Adrenal gland (tissue), 12 donors: ENCODE measurements around the gene GRIP1. TPM values are rescaled to one million over a fixed set of nuclear protein-coding genes. Genes with fewer than 3 reads are reported as not detected.

Source experiments
- DNase-seq, 7 donors: peaks; one replicate each; pipeline ENCODE4 v3.0.0-alpha.2; 2019 to 2020
- H3K27ac ChIP-seq, 5 donors: fragments of 200-600 bp; sonication (generic) in 4 of 5; 1 replicate in 3 of 5; 2 replicates in 2 of 5; pipeline versions ENCODE4 v1.5.1 to v1.8.0; 2016 to 2020; ENCODE audit warnings: mild to moderate bottlenecking in 1 of 5
- H3K27me3 ChIP-seq: fragments of 200-600 bp; 2 replicates; pipeline ENCODE4 v1.8.0; 2021
- H3K36me3 ChIP-seq, 2 donors: fragments of 200-600 bp; replicated peaks in 1 of 2; 1 replicate in 1 of 2; 2 replicates in 1 of 2; pipeline versions ENCODE4 v1.5.1 to v1.8.0; 2018 to 2022
- H3K4me1 ChIP-seq, 2 donors: fragments of 200-600 bp; replicated peaks in 1 of 2; 1 replicate in 1 of 2; 2 replicates in 1 of 2; pipeline versions ENCODE4 v1.5.1 to v1.8.0; 2018 to 2021
- H3K4me3 ChIP-seq, 4 donors: fragments of 200-600 bp; sonication (generic) in 3 of 4; one replicate each; pipeline ENCODE4 v1.5.1; 2016 to 2018
- H3K9me3 ChIP-seq, 3 donors: fragments of 200-600 bp; sonication (generic) in 1 of 3; replicated peaks in 1 of 3; 1 replicate in 2 of 3; 2 replicates in 1 of 3; pipeline versions ENCODE4 v1.5.1 to v1.8.0; 2016 to 2021
- POLR2A ChIP-seq, 2 donors: fragments of 450-650 bp; IDR thresholded peaks; one replicate each; pipeline ENCODE4 v1.6.1; 2017; ENCODE audit warnings: antibody characterized with exemption in 2 of 2, mild to moderate bottlenecking in 2 of 2, moderate library complexity in 1 of 2
- WGBS, 4 donors: extraction: QIAGEN DNeasy Blood & Tissue Kit in 2 of 4; methylation state at CpG; one replicate each; pipeline versions ENCODE4 v1.1.5 to v1.1.7; 2013 to 2017; 5-methylcytosine and 5-hydroxymethylcytosine counted together
- intact Hi-C, 2 donors: fragments of 100-400 bp; cut with DNase I; formaldehyde crosslinking; loops; one replicate each; pipeline versions ENCODE4 v1.14.1 to v1.15.0; 2022 to 2023
- polyA plus RNA-seq, 3 donors: library from polyadenylated mRNA; stranded (reverse); fragments of 200-250 nt in 2 of 3; fragments of 350-450 nt in 1 of 3; fragmentation: Illumina TruSeq in 1 of 3; extraction: RNeasy Lipid Tissue Mini Kit (QIAGEN cat#74804) in 1 of 3; gene quantifications; one replicate each; pipeline ENCODE4 v1.2.3, GENCODE V29; 2013 to 2014
- total RNA-seq, 9 donors: library from RNA; depleted of rRNA in 4 of 9; stranded (reverse); fragments of >200 nt in 4 of 9; fragments of 120-200 nt in 1 of 9; fragmentation: NEBNext Ultra II Directional in 1 of 9; extraction: Animal tissue kit (Norgen Biotek cat#: 25700) in 1 of 9; gene quantifications; one replicate each; pipeline versions ENCODE4 v1.1.0 to v1.2.4, GENCODE V29; 2013 to 2023
- TF ChIP-seq, protein P1 (sequence below), 6 experiments: fragments of 450-650 bp in 4 of 6; fragments of 200-600 bp in 2 of 6; sonication (generic) in 1 of 6; IDR thresholded peaks; 1 replicate in 5 of 6; 2 replicates in 1 of 6; pipeline versions ENCODE4 v1.5.1 to v1.8.0; 2016 to 2021; ENCODE audit warnings: antibody characterized with exemption in 6 of 6, mild to moderate bottlenecking in 2 of 6, moderate library complexity in 1 of 6
- donor health status: healthy with polysubstance abuse.
- donor health status: Bipolar disorder and iron deficiency.
- donor health status: DM: yes; HTN: yes; CAD: no.
- donor health status: DM: no; HTN: no; CAD: no.
- donor health status: DM: no; HTN: no; CAD: no.
- donor health status: DM: yes; HTN: yes; CAD: no.

The GRIP1 gene
- total and polyA plus RNA-seq, 12 donors, result 0.54 to 10.8 (median 2.4) TPM

DNA sequence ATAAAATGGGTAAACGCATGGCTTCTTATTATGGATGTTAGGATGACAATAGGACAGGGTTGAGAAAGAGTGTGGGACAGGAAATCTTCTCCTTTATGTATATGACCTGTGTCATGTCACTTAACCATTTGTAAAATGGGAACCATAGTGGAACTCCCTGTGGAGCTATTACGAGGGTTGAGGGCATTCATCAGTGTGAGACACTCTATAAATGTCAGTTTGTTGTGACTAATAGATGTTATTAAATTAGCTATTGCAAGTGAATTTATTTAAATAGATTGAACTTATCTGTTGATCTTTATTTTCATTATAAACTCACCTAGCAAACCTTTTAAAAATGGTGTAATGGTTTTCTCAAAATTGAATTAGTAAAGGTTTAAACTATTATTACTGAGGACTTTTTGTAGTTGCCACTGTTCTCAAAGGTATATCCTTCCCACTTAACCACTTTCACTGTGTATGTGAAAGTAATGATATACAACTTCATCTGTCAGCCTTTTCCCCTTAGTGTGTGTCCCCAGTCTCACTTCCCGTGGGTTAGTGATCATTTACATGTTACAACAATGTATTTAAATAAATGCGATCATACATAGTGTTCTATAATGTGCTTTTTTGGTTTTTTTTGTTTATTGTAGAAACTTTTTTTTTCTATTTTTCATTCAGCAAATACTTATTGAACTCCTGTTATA is 359.5 kb downstream of the GRIP1 start:
- Histone ChIP-seq H3K27ac (no peak overlapping the region), H3K4me1 (peaks cover 0 to 6% of the 10 kb centered on the region in 2 donors), H3K4me3 (no peak overlapping the region), H3K9me3 (no peaks in the 10 kb centered on the region), H3K36me3 (no peaks in the 10 kb centered on the region), H3K27me3 (no peaks in the 10 kb centered on the region)
- TF ChIP-seq POLR2A (IDR thresholded peaks at IDR 0.05), result no peak
- TF ChIP-seq, protein P1, sequence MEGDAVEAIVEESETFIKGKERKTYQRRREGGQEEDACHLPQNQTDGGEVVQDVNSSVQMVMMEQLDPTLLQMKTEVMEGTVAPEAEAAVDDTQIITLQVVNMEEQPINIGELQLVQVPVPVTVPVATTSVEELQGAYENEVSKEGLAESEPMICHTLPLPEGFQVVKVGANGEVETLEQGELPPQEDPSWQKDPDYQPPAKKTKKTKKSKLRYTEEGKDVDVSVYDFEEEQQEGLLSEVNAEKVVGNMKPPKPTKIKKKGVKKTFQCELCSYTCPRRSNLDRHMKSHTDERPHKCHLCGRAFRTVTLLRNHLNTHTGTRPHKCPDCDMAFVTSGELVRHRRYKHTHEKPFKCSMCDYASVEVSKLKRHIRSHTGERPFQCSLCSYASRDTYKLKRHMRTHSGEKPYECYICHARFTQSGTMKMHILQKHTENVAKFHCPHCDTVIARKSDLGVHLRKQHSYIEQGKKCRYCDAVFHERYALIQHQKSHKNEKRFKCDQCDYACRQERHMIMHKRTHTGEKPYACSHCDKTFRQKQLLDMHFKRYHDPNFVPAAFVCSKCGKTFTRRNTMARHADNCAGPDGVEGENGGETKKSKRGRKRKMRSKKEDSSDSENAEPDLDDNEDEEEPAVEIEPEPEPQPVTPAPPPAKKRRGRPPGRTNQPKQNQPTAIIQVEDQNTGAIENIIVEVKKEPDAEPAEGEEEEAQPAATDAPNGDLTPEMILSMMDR (IDR thresholded peaks at IDR 0.05), result no peak
- intact Hi-C loops, result no loop called here
- WGBS, 4 donors, result 64 to 81% (median 70%) methylated on average over 4 of the region's 4 CpGs
- DNase-seq, result no peak

DNA sequence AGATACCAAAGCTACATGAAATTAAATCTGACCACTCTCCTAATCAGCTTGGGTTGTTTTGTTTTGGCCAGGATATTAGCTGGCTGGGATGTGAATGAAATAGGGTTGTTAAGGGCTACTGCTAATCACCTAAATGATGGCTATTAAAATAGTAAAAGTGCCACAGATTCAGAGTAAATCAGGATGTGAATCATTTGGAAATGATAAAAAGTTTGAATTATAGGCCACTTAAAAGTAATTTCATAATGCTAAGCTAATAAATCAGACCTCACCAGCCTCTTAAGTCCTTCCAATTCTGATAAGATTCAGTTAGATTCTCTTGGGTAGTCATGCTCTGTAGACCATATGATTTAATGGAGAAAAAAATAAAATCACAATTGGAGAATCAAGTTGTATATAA is 364.6 kb downstream of the GRIP1 start:
- Histone ChIP-seq H3K4me1 (peaks cover 0 to 16% of the 10 kb centered on the region in 2 donors), H3K27ac (no peak overlapping the region), H3K27me3 (no peaks in the 10 kb centered on the region), H3K4me3 (no peak overlapping the region), H3K9me3 (no peaks in the 10 kb centered on the region), H3K36me3 (no peaks in the 10 kb centered on the region)
- intact Hi-C loops, result no loop called here
- no peak for DNase-seq
- TF ChIP-seq POLR2A (IDR thresholded peaks at IDR 0.05), result no peak
- TF ChIP-seq, protein P1 (IDR thresholded peaks at IDR 0.05), result no peak

DNA sequence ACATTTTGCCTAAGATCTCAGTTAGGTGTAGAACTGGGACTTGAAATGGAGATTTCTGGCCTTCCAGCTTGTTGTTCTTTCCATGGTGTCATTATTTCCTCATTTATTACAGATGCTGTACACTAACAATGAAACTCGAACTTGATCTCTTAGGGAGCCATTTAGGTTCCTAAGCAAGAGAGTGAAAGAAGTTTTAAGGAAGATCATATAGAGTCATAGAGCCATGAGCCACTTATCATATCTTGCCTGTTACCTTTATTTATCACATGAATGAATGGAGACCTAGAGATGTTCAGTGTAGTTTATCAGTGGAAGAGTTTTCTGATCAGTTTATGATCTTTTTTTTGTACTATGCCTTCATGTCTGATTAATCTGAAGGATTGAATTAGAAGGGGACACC is 366.7 kb downstream of the GRIP1 start:
- Histone ChIP-seq H3K9me3 (no peaks in the 10 kb centered on the region), H3K36me3 (no peaks in the 10 kb centered on the region), H3K27me3 (no peaks in the 10 kb centered on the region), H3K4me3 (no peak overlapping the region), H3K4me1 (peaks cover 0 to 16% of the 10 kb centered on the region in 2 donors), H3K27ac (no peak overlapping the region)
- no peak for DNase-seq
- 63 to 88% (median 73%) methylated on average over 1 of the region's 1 CpG for WGBS, 4 donors
- intact Hi-C loops, result no loop called here
- TF ChIP-seq, protein P1 (IDR thresholded peaks at IDR 0.05), result no peak
- TF ChIP-seq POLR2A (IDR thresholded peaks at IDR 0.05), result no peak

DNA sequence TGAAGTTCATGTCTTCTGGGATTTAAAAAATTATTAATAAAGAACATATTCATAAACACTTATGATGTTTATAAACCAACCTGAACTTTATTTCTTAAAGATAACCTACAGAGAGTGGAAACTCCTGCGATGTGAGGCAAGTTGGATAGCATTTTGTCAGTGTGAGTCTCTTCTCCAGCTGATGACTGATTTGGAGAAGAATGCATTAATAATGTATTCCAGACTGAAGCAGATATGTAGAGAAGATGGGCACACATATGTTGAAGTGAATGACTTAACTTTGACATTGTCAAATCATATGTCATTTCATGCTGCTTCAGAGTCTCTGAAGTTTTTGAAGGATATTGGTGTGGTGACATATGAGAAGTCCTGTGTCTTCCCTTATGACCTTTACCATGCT is 369.3 kb downstream of the GRIP1 start:
- Histone ChIP-seq H3K27ac (no peak overlapping the region), H3K27me3 (no peaks in the 10 kb centered on the region), H3K9me3 (no peaks in the 10 kb centered on the region), H3K4me3 (no peak overlapping the region), H3K4me1 (peaks cover 0 to 13% of the 10 kb centered on the region in 2 donors), H3K36me3 (peaks cover 0 to 4% of the 10 kb centered on the region in 2 donors)
- intact Hi-C loops, result no loop called here
- DNase-seq, result no peak
- no peak for TF ChIP-seq POLR2A (IDR thresholded peaks at IDR 0.05)
- TF ChIP-seq, protein P1 (IDR thresholded peaks at IDR 0.05), result no peak
- 95 to 100% (median 97%) methylated on average over 1 of the region's 1 CpG for WGBS, 4 donors
